Gastroesophageal sphincter (tissue), 4 donors: ENCODE results near the gene SMIM13. TPM values are rescaled to one million over a fixed set of nuclear protein-coding genes. Genes with fewer than 3 reads are reported as not detected.

Experiments used
- ATAC-seq: fragments of 150-250 bp; one replicate; pipeline ENCODE4 v1.9.1; 2016; ENCODE audit warnings: mild to moderate bottlenecking, moderate library complexity
- H3K27ac ChIP-seq, 4 donors: fragments of 200-600 bp; sonication (generic) in 3 of 4; 1 replicate in 3 of 4; 2 replicates in 1 of 4; pipeline ENCODE4 v1.5.1; 2016 to 2019
- H3K27me3 ChIP-seq: fragments of 200-600 bp; sonication (generic); one replicate; pipeline ENCODE4 v1.5.1; 2019
- H3K36me3 ChIP-seq, 2 donors: fragments of 200-600 bp; sonication (generic); one replicate each; pipeline ENCODE4 v1.5.1; 2019; ENCODE audit warnings: control low read depth in 1 of 2
- H3K4me1 ChIP-seq, 3 donors: fragments of 200-600 bp; sonication (generic); 1 replicate in 2 of 3; 2 replicates in 1 of 3; pipeline ENCODE4 v1.5.1; 2016 to 2019; ENCODE audit warnings: control low read depth in 2 of 3
- H3K4me3 ChIP-seq, 2 donors: fragments of 200-600 bp; sonication (generic); one replicate each; pipeline ENCODE4 v1.5.1; 2019; ENCODE audit warnings: mild to moderate bottlenecking in 1 of 2, moderate library complexity in 1 of 2
- H3K9me3 ChIP-seq, 3 donors: fragments of 200-600 bp; sonication (generic); one replicate each; pipeline ENCODE4 v1.5.1; 2017 to 2019; ENCODE audit warnings: control low read depth in 2 of 3
- EP300 ChIP-seq: sonication (generic); formaldehyde crosslinking; IDR thresholded peaks from one replicate; pipeline ENCODE4 v1.6.1; 2017; ENCODE audit warnings: antibody characterized with exemption, mild to moderate bottlenecking
- POLR2A ChIP-seq, 2 donors: fragments of 450-650 bp; IDR thresholded peaks; one replicate each; pipeline ENCODE4 v1.6.1; 2017; ENCODE audit warnings: antibody characterized with exemption in 2 of 2, mild to moderate bottlenecking in 2 of 2, moderate library complexity in 1 of 2
- POLR2AphosphoS5 ChIP-seq: sonication (generic); formaldehyde crosslinking; IDR thresholded peaks from one replicate; pipeline ENCODE4 v1.6.1; 2017; ENCODE audit warnings: antibody characterized with exemption
- WGBS, 2 donors: methylation state at CpG; one replicate each; pipeline ENCODE4 v1.1.5; 2018; ENCODE audit warnings: low coverage in 1 of 2; 5-methylcytosine and 5-hydroxymethylcytosine counted together
- total RNA-seq, 4 donors: library from RNA; depleted of rRNA; stranded (reverse); fragments of >200 nt; gene quantifications; one replicate each; pipeline ENCODE4 v1.1.0, GENCODE V29; 2016
- TF ChIP-seq, protein P1 (sequence below), 4 experiments: fragments of 200-600 bp in 2 of 4; fragments of 450-650 bp in 2 of 4; sonication (generic) in 1 of 4; IDR thresholded peaks; one replicate each; pipeline ENCODE4 v1.5.1; 2017 to 2019; ENCODE audit warnings: antibody characterized with exemption in 4 of 4, mild to moderate bottlenecking in 2 of 4, moderate library complexity in 2 of 4

The SMIM13 gene
- total RNA-seq, 4 donors from 2014 or later = 8.3 to 13.5 (median 12.5) TPM

DNA sequence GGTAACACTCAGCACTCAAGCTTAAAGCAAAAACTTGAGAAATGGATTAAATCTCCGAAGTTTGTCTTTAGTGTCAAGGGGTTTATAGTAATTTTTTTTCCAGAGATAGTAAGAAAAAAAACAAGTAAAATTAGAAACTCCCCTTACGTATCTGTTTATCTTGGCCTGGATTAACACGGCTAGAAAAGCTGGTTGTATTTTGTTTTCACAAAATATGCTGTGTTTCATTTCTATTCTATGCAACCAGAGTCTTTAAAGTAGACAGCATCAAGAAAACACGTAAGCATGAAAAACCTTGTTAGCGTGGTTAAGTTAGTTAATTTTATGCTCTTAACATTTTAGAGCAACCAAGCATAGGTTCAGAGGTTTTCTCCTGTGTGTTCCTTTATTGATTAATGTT, 39.6 kb downstream of the SMIM13 start:
- ATAC-seq = no peak
- Histone ChIP-seq H3K9me3 (no peaks in the 10 kb centered on the region), H3K36me3 (peaks cover 0 to 19% of the 10 kb centered on the region in 2 donors), H3K27ac (no peak overlapping the region), H3K4me3 (no peak overlapping the region), H3K27me3 (no peaks in the 10 kb centered on the region), H3K4me1 (peaks cover 0 to 4% (median 0%) of the 10 kb centered on the region in 3 donors)
- TF ChIP-seq, protein P1, sequence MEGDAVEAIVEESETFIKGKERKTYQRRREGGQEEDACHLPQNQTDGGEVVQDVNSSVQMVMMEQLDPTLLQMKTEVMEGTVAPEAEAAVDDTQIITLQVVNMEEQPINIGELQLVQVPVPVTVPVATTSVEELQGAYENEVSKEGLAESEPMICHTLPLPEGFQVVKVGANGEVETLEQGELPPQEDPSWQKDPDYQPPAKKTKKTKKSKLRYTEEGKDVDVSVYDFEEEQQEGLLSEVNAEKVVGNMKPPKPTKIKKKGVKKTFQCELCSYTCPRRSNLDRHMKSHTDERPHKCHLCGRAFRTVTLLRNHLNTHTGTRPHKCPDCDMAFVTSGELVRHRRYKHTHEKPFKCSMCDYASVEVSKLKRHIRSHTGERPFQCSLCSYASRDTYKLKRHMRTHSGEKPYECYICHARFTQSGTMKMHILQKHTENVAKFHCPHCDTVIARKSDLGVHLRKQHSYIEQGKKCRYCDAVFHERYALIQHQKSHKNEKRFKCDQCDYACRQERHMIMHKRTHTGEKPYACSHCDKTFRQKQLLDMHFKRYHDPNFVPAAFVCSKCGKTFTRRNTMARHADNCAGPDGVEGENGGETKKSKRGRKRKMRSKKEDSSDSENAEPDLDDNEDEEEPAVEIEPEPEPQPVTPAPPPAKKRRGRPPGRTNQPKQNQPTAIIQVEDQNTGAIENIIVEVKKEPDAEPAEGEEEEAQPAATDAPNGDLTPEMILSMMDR (IDR thresholded peaks at IDR 0.05) = no peak
- WGBS, 2 donors = 76 to 82% methylated on average over 5 of the region's 5 CpGs

DNA sequence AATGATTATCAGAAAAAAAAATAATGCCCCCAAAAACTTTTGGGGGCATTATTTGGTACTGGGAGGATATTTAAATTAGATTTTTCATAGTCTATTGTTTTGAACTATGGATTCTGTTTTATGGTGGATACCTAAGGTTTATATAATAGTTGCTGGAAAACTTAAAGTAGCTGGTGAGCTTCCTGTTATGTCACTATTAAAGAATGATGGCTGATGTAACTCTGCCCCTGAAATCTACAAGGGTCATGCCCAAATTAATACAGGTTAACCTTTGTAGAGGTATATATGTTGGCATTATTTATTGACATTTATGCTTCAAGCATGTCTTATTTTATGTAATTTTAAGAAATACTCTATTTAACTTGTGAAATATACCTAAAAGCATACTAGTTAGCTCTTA, 43.2 kb downstream of the SMIM13 start:
- Histone ChIP-seq H3K9me3 (no peaks in the 10 kb centered on the region), H3K36me3 (peaks cover 0 to 19% of the 10 kb centered on the region in 2 donors), H3K27me3 (no peaks in the 10 kb centered on the region), H3K27ac (no peak overlapping the region), H3K4me3 (no peak overlapping the region), H3K4me1 (no peaks in the 10 kb centered on the region)
- no peak for ATAC-seq
- TF ChIP-seq POLR2A (IDR thresholded peaks at IDR 0.05) (no peak), EP300 (no peak), POLR2AphosphoS5 (no peak)
- TF ChIP-seq, protein P1 (IDR thresholded peaks at IDR 0.05) = no peak

DNA sequence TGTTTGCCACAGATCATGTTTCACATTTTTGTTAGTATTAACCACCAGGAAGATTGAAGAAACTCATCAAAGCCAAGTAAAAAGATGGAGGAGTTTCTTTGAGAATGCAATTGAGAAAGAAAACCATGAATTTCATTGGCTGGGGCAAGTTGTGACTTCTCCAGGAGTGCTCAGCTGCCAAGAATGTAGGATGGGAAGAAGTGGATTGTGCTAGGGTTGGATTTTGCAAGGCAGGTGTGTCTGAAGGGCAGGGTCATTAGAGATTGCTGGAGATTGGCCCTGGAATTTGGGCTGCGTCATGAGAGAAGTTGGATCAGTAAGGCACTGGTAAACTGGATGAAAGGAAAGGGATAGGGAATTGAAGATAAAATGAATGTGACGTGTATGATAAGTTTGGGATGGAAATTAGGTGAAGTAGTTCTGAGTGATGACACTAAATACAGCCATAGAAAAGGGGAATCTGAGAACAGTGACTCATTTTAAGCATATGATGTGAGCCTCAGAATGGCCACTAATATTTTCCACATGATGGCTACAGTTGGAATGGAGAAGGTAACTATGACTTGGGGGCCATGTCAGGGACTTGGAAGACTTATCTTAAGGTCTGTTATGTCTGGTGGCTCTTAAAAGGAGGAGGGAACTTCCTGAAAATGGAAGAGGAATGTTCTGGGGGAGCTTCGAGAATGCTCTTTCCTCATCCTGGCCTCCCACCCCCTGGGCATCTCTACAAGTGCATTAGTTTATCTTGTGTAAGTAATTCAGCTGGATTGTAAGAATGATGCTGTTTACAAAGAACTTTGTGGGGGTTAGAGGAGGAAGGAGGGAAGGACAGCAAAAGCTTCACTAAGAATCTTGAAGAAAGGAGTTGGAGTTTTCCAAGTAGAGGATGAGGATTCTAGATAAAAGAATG, 45.7 kb downstream of the SMIM13 start:
- ATAC-seq = no peak
- H3K4me1 ChIP-seq = no peaks in the 10 kb centered on the region
- TF ChIP-seq, protein P1 (IDR thresholded peaks at IDR 0.05) = no peak
- TF ChIP-seq POLR2A (IDR thresholded peaks at IDR 0.05) (no peak), EP300 (no peak), POLR2AphosphoS5 (no peak)
- WGBS, 2 donors = 83 to 87% methylated on average over 2 to 3 of the region's 3 CpGs
- no peak overlapping the region for H3K4me3 ChIP-seq
- H3K27me3 ChIP-seq = no peaks in the 10 kb centered on the region
- H3K9me3 ChIP-seq = no peaks in the 10 kb centered on the region
- H3K27ac ChIP-seq = no peak overlapping the region
- peaks cover 0 to 19% of the 10 kb centered on the region in 2 donors for H3K36me3 ChIP-seq

DNA sequence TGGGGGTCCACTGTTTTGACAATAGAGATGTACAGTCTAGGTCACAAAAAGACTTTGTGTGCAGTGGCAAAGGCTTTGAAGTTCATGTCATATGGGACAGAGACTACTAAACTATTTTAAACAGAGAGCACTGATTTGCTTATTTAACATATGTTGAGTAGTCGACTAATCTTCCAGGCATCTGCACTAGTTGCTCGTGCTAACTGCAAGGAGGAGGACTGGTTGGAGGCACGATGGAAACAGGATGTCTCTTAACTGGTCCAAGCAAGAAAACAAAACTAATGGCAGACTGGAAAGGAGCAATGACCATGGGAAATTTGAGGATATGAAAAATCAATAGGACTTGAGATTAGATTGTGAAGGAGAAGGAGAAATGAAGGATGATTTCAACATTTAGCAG, 46.4 kb downstream of the SMIM13 start:
- Histone ChIP-seq H3K4me3 (no peak overlapping the region), H3K36me3 (peaks cover 0 to 12% of the 10 kb centered on the region in 2 donors), H3K9me3 (no peaks in the 10 kb centered on the region), H3K27ac (no peak overlapping the region), H3K4me1 (no peaks in the 10 kb centered on the region), H3K27me3 (no peaks in the 10 kb centered on the region)
- TF ChIP-seq POLR2A (IDR thresholded peaks at IDR 0.05) (no peak), EP300 (no peak), POLR2AphosphoS5 (no peak)
- TF ChIP-seq, protein P1 (IDR thresholded peaks at IDR 0.05) = no peak
- WGBS, 2 donors = 61 to 81% methylated on average over 3 of the region's 3 CpGs
- no peak for ATAC-seq

DNA sequence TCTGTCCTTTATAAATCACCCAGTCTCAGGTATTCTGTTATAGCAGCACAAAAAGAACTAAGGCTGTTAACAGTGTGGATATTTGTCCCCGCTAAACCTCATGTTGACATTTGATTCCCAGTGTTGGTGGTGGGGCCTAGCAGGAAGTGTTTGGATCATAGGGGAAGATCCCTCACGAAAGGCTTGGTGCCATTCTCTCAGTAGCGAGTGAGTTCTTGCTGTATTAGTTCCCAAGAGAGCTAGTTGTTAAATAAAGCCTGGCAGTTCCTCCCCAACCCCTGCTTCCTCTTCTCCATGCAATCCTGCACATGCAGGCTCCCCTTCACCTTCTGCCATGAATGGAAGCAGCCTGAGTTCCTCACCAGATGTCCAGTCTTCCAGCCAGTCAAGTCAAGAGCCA, 47.7 kb downstream of the SMIM13 start:
- TF ChIP-seq POLR2A (IDR thresholded peaks at IDR 0.05) = no peak
- TF ChIP-seq POLR2AphosphoS5 = no peak
- no peak for TF ChIP-seq EP300
- TF ChIP-seq, protein P1 (IDR thresholded peaks at IDR 0.05) = no peak

More for the DNA sequence above, 47.7 kb downstream of the SMIM13 start:
- H3K27me3 ChIP-seq = no peaks in the 10 kb centered on the region
- H3K27ac ChIP-seq = no peak overlapping the region
- WGBS, 2 donors = 100% methylated on average over 3 of the region's 3 CpGs; no CpG with 5 or more reads in 1 of the 2 donors
- no peaks in the 10 kb centered on the region for H3K36me3 ChIP-seq
- no peaks in the 10 kb centered on the region for H3K9me3 ChIP-seq
- no peak for ATAC-seq
- no peaks in the 10 kb centered on the region for H3K4me1 ChIP-seq
- H3K4me3 ChIP-seq = no peak overlapping the region
